Transverse colon (tissue), 4 donors: ENCODE data around the gene POF1B.

Experiments
- EP300 ChIP-seq: sonication (generic); formaldehyde crosslinking; IDR thresholded peaks from one replicate; pipeline ENCODE4 v1.6.1; 2017; ENCODE audit warnings: antibody characterized with exemption, low read depth
- POLR2AphosphoS5 ChIP-seq, 3 donors: sonication (generic); formaldehyde crosslinking; IDR thresholded peaks; one replicate each; pipeline ENCODE4 v1.6.1; 2016; ENCODE audit warnings: antibody characterized with exemption in 3 of 3
- TF ChIP-seq, protein P1 (sequence below), 5 experiments: fragments of 200-600 bp in 3 of 5; fragments of 450-650 bp in 2 of 5; sonication (generic) in 3 of 5; IDR thresholded peaks; 1 replicate in 2 of 5; 2 replicates in 3 of 5; pipeline ENCODE4 v1.5.1; 2016 to 2017; ENCODE audit warnings: antibody characterized with exemption in 5 of 5, inconsistent platforms in 3 of 5, mild to moderate bottlenecking in 2 of 5, moderate library complexity in 1 of 5

DNA sequence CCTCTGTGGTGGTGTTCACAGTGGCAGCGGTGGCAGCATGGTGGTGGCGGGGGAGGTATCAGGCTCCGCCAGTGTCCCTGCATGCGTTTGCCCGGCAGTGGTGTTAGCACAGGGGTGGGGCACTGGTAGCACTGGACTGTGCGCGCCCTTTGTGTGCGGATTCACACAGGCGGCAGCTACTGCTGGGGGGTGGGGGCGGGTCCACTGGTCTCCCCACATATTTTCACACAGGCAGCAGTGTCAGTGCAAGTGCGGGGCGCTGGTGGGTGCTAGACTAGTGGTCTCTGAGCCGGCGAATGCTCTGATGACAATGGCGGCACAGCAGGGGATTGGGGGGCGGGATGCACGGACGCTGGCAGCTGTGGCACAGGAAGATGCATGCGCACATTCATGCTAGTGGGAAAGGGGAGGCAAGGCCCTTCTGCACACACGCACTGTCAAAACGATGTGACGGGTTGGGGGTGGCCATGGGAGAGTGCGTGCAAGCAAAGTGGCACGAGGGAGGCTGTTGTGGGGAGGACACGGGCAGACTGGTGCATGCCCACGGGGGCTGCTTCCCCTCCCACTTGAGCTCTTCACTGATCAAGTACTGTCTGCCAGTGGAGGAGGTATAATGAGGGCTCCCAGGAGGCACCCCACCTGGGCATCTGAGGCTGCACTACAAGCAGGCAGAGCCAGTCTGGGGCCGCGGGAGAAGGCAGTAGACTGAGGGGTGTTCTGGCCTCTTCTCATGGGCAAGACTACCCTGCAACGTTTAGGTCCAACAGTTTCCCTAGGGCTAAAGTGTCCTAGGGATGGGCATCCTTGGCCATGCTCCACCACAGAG, 53.0 kb downstream of the POF1B start:
- TF ChIP-seq, protein P1, sequence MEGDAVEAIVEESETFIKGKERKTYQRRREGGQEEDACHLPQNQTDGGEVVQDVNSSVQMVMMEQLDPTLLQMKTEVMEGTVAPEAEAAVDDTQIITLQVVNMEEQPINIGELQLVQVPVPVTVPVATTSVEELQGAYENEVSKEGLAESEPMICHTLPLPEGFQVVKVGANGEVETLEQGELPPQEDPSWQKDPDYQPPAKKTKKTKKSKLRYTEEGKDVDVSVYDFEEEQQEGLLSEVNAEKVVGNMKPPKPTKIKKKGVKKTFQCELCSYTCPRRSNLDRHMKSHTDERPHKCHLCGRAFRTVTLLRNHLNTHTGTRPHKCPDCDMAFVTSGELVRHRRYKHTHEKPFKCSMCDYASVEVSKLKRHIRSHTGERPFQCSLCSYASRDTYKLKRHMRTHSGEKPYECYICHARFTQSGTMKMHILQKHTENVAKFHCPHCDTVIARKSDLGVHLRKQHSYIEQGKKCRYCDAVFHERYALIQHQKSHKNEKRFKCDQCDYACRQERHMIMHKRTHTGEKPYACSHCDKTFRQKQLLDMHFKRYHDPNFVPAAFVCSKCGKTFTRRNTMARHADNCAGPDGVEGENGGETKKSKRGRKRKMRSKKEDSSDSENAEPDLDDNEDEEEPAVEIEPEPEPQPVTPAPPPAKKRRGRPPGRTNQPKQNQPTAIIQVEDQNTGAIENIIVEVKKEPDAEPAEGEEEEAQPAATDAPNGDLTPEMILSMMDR (IDR thresholded peaks at IDR 0.05): no peak
- TF ChIP-seq EP300 (no peak), POLR2AphosphoS5 (IDR thresholded peaks at IDR 0.05) (no peak)
